K562 (cell line): ENCODE results near the gene WSCD1. TPM values are rescaled to one million over a fixed set of nuclear protein-coding genes. Genes with fewer than 3 reads are reported as not detected.

Experiments used
- ATAC-seq: fragments of 200-7000 bp; cut with Tn5 transposase; 3 replicates; pipeline ENCODE4 v1.9.1; 2020; ENCODE audit warnings: moderate library complexity
- BruUV-seq: library from RNA; stranded (reverse); fragments of 400-500 nt; replicated peaks from 2 replicates; lab custom pipeline; 2021; lab: Mats Ljungman, UMichigan
- CTCF ChIA-PET: fragments of 300-600 bp; formaldehyde crosslinking; extraction: SDS; loops from one replicate; lab custom pipeline; 2021; ENCODE audit warnings: low intra/inter-chr PET ratio; lab: Yijun Ruan, JAX
- POLR2A ChIA-PET: fragments of 300-600, 350-650 bp; sonication (Branson Sonifier 250); formaldehyde crosslinking; extraction: SDS; loops from one replicate; lab custom pipeline; 2021; ENCODE audit warnings: antibody characterized with exemption, inconsistent platforms; lab: Yijun Ruan, JAX
- DNase-seq, 4 experiments: peaks; one replicate each; pipeline versions ENCODE4 v3.0.0 to v3.0.0-alpha.2; 2011 to 2018; ENCODE audit warnings: low spot score in 3 of 4, mixed read lengths in 3 of 4; ENCODE audit errors: extremely low read depth in 1 of 4
- FAIRE-seq: peaks from 2 replicates; lab custom pipeline; 2011; peaks lifted over from hg19 to GRCh38; lab: Jason Lieb, UNC
- H2AFZ ChIP-seq: 2 replicates; pipeline ENCODE4 v1.6.0; 2011; ENCODE audit warnings: low read depth, low read length, control low read depth, inconsistent platforms
- H3K27ac ChIP-seq: fragments of 200-600 bp; 3 replicates; pipeline ENCODE4 v1.8.0; 2011; ENCODE audit warnings: low read depth, mild to moderate bottlenecking, control low read depth, inconsistent platforms, low read length, moderate library complexity, mixed read lengths; ENCODE audit errors: extremely low read depth
- H3K27me3 ChIP-seq, 2 experiments: fragments of 300-600 bp in 1 of 2; 2 replicates in 1 of 2; 3 replicates in 1 of 2; pipeline versions ENCODE4 v1.6.0 to v1.8.0; 2011; ENCODE audit warnings: inconsistent platforms in 2 of 2, low read length in 2 of 2, mild to moderate bottlenecking in 1 of 2, mixed read lengths in 1 of 2, moderate library complexity in 1 of 2; ENCODE audit not compliant: control insufficient read depth in 2 of 2, insufficient read depth in 2 of 2
- H3K36me3 ChIP-seq: fragments of 300-600 bp; 3 replicates; pipeline ENCODE4 v1.8.0; 2011; ENCODE audit warnings: mild to moderate bottlenecking, low read length, inconsistent platforms; ENCODE audit not compliant: control insufficient read depth, insufficient read depth
- H3K4me1 ChIP-seq, 2 experiments: fragments of 200-600 bp in 1 of 2; replicated peaks in 1 of 2; 2 replicates in 1 of 2; 3 replicates in 1 of 2; pipeline versions ENCODE4 v1.5.1 to v1.8.0; 2011; ENCODE audit warnings: inconsistent platforms in 2 of 2, low read length in 2 of 2, mild to moderate bottlenecking in 1 of 2, mixed read lengths in 1 of 2, moderate library complexity in 1 of 2; ENCODE audit not compliant: control insufficient read depth in 2 of 2, insufficient read depth in 2 of 2
- H3K4me2 ChIP-seq: 2 replicates; pipeline ENCODE4 v1.6.1; 2011; ENCODE audit warnings: low read length, control low read depth, inconsistent platforms, mixed read lengths; ENCODE audit not compliant: insufficient read depth
- H3K4me3 ChIP-seq: fragments of 200-600 bp; sonication (generic), shearing (Covaris generic); 2 replicates; pipeline ENCODE4 v1.5.1; 2016; ENCODE audit warnings: control low read depth, inconsistent platforms
- H3K79me2 ChIP-seq: fragments of 200-600 bp; 3 replicates; pipeline ENCODE4 v1.8.0; 2011; ENCODE audit warnings: low read length, inconsistent platforms; ENCODE audit not compliant: control insufficient read depth, insufficient read depth
- H3K9ac ChIP-seq, 2 experiments: 2 replicates each; pipeline versions ENCODE4 v1.6.0 to v1.6.1; 2011; ENCODE audit warnings: low read depth in 2 of 2, low read length in 2 of 2, control low read depth in 1 of 2, inconsistent platforms in 1 of 2, mild to moderate bottlenecking in 1 of 2, mixed read lengths in 1 of 2; ENCODE audit not compliant: insufficient read depth in 1 of 2
- H3K9me1 ChIP-seq: one replicate; pipeline ENCODE4 v1.6.0; 2011; ENCODE audit warnings: inconsistent platforms, mild to moderate bottlenecking, low read length, moderate library complexity; ENCODE audit not compliant: control insufficient read depth, insufficient read depth
- H3K9me3 ChIP-seq: replicated peaks from 2 replicates; pipeline ENCODE4 v1.5.1; 2011; ENCODE audit warnings: low read depth, low read length, inconsistent platforms; ENCODE audit not compliant: control insufficient read depth, insufficient read depth
- H4K20me1 ChIP-seq: replicated peaks from 2 replicates; pipeline ENCODE4 v1.6.1; 2011; ENCODE audit warnings: low read length, inconsistent platforms, mixed read lengths; ENCODE audit not compliant: control insufficient read depth, insufficient read depth
- BRD4 ChIP-seq: fragments of 200-600 bp; sonication (generic); IDR thresholded peaks from 2 replicates; pipeline ENCODE4 v1.6.1; 2017; ENCODE audit warnings: inconsistent platforms
- CBX8 ChIP-seq: fragments of 200-600 bp; sonication (generic); IDR thresholded peaks from 2 replicates; pipeline ENCODE4 v1.6.1; 2012; ENCODE audit warnings: borderline replicate concordance, mixed run types, low read depth, mild to moderate bottlenecking, moderate library complexity, mixed read lengths, low read length, control low read depth, inconsistent platforms; ENCODE audit not compliant: poor library complexity, severe bottlenecking; ENCODE audit errors: extremely low read depth
- KAT2B ChIP-seq: IDR thresholded peaks from one replicate; pipeline ENCODE4 v1.6.1; 2012; ENCODE audit warnings: low read depth, mild to moderate bottlenecking, control low read depth, inconsistent platforms, low read length, moderate library complexity
- LEF1 ChIP-seq: fragments of 450-650 bp; IDR thresholded peaks from 2 replicates; pipeline ENCODE4 v1.6.1; 2016; ENCODE audit warnings: mild to moderate bottlenecking
- MEIS2 ChIP-seq: fragments of 450-650 bp; IDR thresholded peaks from 2 replicates; pipeline ENCODE4 v1.6.1; 2014; ENCODE audit warnings: mild to moderate bottlenecking; ENCODE audit not compliant: partially characterized antibody
- MYC ChIP-seq, 2 experiments: fragments of 250-450 bp in 1 of 2; sonication (Bioruptor Pico) in 1 of 2; IDR thresholded peaks; 2 replicates each; pipeline versions ENCODE4 v1.5.1 to v1.6.1; 2012 to 2021; ENCODE audit warnings: low read depth in 2 of 2, borderline replicate concordance in 1 of 2, improper control_type of control experiment in 1 of 2, low read length in 1 of 2, mild to moderate bottlenecking in 1 of 2, moderate library complexity in 1 of 2
- STAT5A ChIP-seq: IDR thresholded peaks from 2 replicates; pipeline ENCODE4 v1.6.1; 2012; ENCODE audit warnings: low read length, inconsistent platforms, borderline replicate concordance
- ZNF146 ChIP-seq: IDR thresholded peaks from one replicate; pipeline ENCODE4 v1.6.1; 2018; ENCODE audit warnings: missing compliant biosample characterization; ENCODE audit not compliant: unreplicated experiment
- WGBS: fragments of 100-300 bp; shearing (Covaris generic); methylation state at CpG from one replicate; pipeline ENCODE4 v1.1.6; 2016; ENCODE audit warnings: low coverage, mixed read lengths; ENCODE audit not compliant: insufficient coverage; ENCODE audit errors: missing lambda C conversion rate; 5-methylcytosine and 5-hydroxymethylcytosine counted together
- in situ Hi-C: fragments of 300-500 bp; cut with MboI; formaldehyde crosslinking; loops from 4 replicates; pipeline ENCODE4 v1.15.0; 2018; ENCODE audit warnings: inconsistent platforms, mixed read lengths
- intact Hi-C: fragments of 100-400 bp; cut with micrococcal nuclease; formaldehyde crosslinking; loops from 2 replicates; pipeline ENCODE4 v1.14.2; 2022
- polyA plus RNA-seq, 8 experiments: library from polyadenylated mRNA; depleted of rRNA in 4 of 8; stranded (reverse) in 5 of 8; unstranded in 3 of 8; fragments of >200 nt; fragmentation: Nextera tagmentation in 2 of 8; fragmentation: Illumina TruSeq in 1 of 8; extraction: Ambion mirVana in 2 of 8; extraction: Trizol in 1 of 8; gene quantifications; 2 replicates each; pipeline versions ENCODE4 v1.2.1 to v1.2.3, GENCODE V29; 2011 to 2014; ENCODE audit warnings: inconsistent platforms in 1 of 8, missing spikeins in 1 of 8
- total RNA-seq, 7 experiments: library from RNA; depleted of rRNA in 6 of 7; stranded (reverse); fragments of >200 nt in 6 of 7; fragmentation: Illumina TruSeq in 2 of 7; extraction: Trizol in 2 of 7; gene quantifications; 2 replicates each; pipeline versions ENCODE4 v1.2.1 to v1.2.3, GENCODE V29; 2011 to 2021; ENCODE audit warnings: low replicate concordance in 1 of 7
- TF ChIP-seq, protein P1 (sequence below): fragments of 450-650 bp; conservative IDR thresholded peaks from 2 replicates; pipeline ENCODE4 v1.6.1; 2016; ENCODE audit warnings: missing genetic modification characterization, low read depth, mild to moderate bottlenecking, missing compliant biosample characterization, moderate library complexity
- TF ChIP-seq, protein P2 (sequence below), 2 experiments: fragments of 450-650 bp in 1 of 2; IDR thresholded peaks; 2 replicates each; pipeline ENCODE4 v1.6.1; 2011 to 2017; ENCODE audit warnings: low read depth in 2 of 2, antibody characterized with exemption in 1 of 2, borderline replicate concordance in 1 of 2, low read length in 1 of 2, mild to moderate bottlenecking in 1 of 2, mixed read lengths in 1 of 2; ENCODE audit not compliant: control insufficient read depth in 1 of 2
- TF ChIP-seq, protein P3 (sequence below), 3 experiments: fragments of 200-800 bp in 1 of 3; sonication (Bioruptor generic) in 1 of 3; sonication (generic) in 1 of 3; formaldehyde crosslinking in 1 of 3; IDR thresholded peaks; 2 replicates each; pipeline versions ENCODE4 v1.6.1 to v1.8.0; 2016 to 2022; ENCODE audit warnings: mild to moderate bottlenecking in 2 of 3, missing compliant biosample characterization in 2 of 3, missing genetic modification characterization in 2 of 3, missing genetic modification reagents in 1 of 3

WSCD1 gene
- total and polyA plus RNA-seq, 9 of the 15 experiments (the other 6 are each of a cell fraction or from before 2014, with no cell fraction given) = not detected

DNA sequence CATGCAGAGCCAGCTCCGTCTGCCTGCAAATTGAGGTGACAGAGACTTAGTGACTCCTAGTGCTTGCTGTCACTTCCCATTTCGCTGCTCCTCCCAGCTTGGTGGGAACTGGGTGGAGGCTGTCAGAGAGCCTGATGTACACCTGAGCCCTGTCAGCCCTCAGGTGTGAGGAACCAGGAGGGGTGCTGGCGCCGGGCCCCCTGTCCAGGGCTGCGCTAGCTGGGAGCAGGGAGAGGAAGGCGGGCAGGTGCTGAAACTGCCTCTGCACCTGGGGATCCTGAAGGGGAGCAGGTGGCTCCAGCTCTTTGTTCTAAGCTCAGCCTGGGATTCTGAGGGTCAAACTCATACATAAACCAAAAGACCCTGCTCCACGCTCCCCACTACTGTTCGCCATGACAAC lies 10.8 kb upstream of the WSCD1 start:
- no peaks in the 10 kb centered on the region; the same call in 1 of the 2 replicates for H4K20me1 ChIP-seq
- H3K79me2 ChIP-seq = no peaks in the 10 kb centered on the region
- WGBS = 0% methylated on average over 2 of the region's 8 CpGs
- FAIRE-seq = no peak
- no TSS peak for BruUV-seq
- no peak overlapping the region for H3K27ac ChIP-seq
- peaks cover 0 to 10% of the 10 kb centered on the region in 2 experiments; a peak in 2 of 5 replicates for H3K27me3 ChIP-seq
- in situ Hi-C loops (no loop called here), intact Hi-C loops (no loop called here)
- no peak overlapping the region for H2AFZ ChIP-seq
- no peak for DNase-seq
- ChIA-PET POLR2A (no interaction called here), CTCF (no interaction called here)
- TF ChIP-seq MEIS2 (no peak), KAT2B (no peak), CBX8 (no peak), ZNF146 (CRISPR knock-in tag) (no peak), LEF1 (no peak), MYC (IDR thresholded peaks at IDR 0.05; ENCODE audit: low read depth, low read length) (no peak), MYC (CRISPR knock-in tag; IDR thresholded peaks at IDR 0.05; ENCODE audit: borderline replicate concordance, low read depth) (no peak), STAT5A (no peak), BRD4 (no peak)
- TF ChIP-seq, protein P1, sequence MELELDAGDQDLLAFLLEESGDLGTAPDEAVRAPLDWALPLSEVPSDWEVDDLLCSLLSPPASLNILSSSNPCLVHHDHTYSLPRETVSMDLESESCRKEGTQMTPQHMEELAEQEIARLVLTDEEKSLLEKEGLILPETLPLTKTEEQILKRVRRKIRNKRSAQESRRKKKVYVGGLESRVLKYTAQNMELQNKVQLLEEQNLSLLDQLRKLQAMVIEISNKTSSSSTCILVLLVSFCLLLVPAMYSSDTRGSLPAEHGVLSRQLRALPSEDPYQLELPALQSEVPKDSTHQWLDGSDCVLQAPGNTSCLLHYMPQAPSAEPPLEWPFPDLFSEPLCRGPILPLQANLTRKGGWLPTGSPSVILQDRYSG (tag) = no peak
- TF ChIP-seq, protein P2, sequence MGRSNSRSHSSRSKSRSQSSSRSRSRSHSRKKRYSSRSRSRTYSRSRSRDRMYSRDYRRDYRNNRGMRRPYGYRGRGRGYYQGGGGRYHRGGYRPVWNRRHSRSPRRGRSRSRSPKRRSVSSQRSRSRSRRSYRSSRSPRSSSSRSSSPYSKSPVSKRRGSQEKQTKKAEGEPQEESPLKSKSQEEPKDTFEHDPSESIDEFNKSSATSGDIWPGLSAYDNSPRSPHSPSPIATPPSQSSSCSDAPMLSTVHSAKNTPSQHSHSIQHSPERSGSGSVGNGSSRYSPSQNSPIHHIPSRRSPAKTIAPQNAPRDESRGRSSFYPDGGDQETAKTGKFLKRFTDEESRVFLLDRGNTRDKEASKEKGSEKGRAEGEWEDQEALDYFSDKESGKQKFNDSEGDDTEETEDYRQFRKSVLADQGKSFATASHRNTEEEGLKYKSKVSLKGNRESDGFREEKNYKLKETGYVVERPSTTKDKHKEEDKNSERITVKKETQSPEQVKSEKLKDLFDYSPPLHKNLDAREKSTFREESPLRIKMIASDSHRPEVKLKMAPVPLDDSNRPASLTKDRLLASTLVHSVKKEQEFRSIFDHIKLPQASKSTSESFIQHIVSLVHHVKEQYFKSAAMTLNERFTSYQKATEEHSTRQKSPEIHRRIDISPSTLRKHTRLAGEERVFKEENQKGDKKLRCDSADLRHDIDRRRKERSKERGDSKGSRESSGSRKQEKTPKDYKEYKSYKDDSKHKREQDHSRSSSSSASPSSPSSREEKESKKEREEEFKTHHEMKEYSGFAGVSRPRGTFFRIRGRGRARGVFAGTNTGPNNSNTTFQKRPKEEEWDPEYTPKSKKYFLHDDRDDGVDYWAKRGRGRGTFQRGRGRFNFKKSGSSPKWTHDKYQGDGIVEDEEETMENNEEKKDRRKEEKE (IDR thresholded peaks at IDR 0.05; ENCODE audit: borderline replicate concordance in 1 of 2, control insufficient read depth in 1 of 2, low read depth in 2 of 2, low read length in 1 of 2) = no peak
- TF ChIP-seq, protein P3, sequence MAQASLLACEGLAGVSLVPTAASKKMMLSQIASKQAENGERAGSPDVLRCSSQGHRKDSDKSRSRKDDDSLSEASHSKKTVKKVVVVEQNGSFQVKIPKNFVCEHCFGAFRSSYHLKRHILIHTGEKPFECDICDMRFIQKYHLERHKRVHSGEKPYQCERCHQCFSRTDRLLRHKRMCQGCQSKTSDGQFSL (CRISPR knock-in tag; IDR thresholded peaks at IDR 0.05) = no peak
- TF ChIP-seq, protein P3 (tag; IDR thresholded peaks at IDR 0.05) = no peak
- H3K9me1 ChIP-seq = no peaks in the 10 kb centered on the region
- H3K4me3 ChIP-seq = no peak overlapping the region
- no peaks in the 10 kb centered on the region for H3K9me3 ChIP-seq
- H3K36me3 ChIP-seq = no peaks in the 10 kb centered on the region
- no peak for ATAC-seq
- H3K9ac ChIP-seq = no peak overlapping the region
- no peaks in the 10 kb centered on the region for H3K4me1 ChIP-seq
- H3K4me2 ChIP-seq = no peak overlapping the region
